H9 (cell line): ENCODE data around the gene UQCR11. TPM values are rescaled to one million over a fixed set of nuclear protein-coding genes. Genes with fewer than 3 reads are reported as not detected.

Source experiments
- DNase-seq: peaks from one replicate; pipeline ENCODE4 v3.0.0-alpha.2; 2017
- H2AFZ ChIP-seq: one replicate; pipeline ENCODE4 v1.6.1; 2013; ENCODE audit warnings: mild to moderate bottlenecking, low read length, control low read depth, moderate library complexity
- H2AK5ac ChIP-seq: 2 replicates; pipeline ENCODE4 v1.6.1; 2013; ENCODE audit warnings: low read length, control low read depth, mixed read lengths; ENCODE audit not compliant: insufficient read length
- H2BK120ac ChIP-seq: one replicate; pipeline ENCODE4 v1.6.1; 2013; ENCODE audit warnings: low read depth, mild to moderate bottlenecking, low read length, control low read depth, inconsistent platforms; ENCODE audit not compliant: poor library complexity, severe bottlenecking
- H2BK12ac ChIP-seq: 2 replicates; pipeline ENCODE4 v1.6.1; 2013; ENCODE audit warnings: low read length, control low read depth, mixed read lengths, low read depth; ENCODE audit not compliant: insufficient read length
- H2BK15ac ChIP-seq: 2 replicates; pipeline ENCODE4 v1.6.1; 2013; ENCODE audit warnings: low read depth, low read length, control low read depth
- H2BK20ac ChIP-seq: one replicate; pipeline ENCODE4 v1.6.1; 2013; ENCODE audit warnings: low read depth, mild to moderate bottlenecking, low read length, control low read depth, inconsistent platforms; ENCODE audit not compliant: poor library complexity, severe bottlenecking
- H2BK5ac ChIP-seq: 2 replicates; pipeline ENCODE4 v1.6.1; 2013; ENCODE audit warnings: low read length, control low read depth, mixed read lengths; ENCODE audit not compliant: insufficient read length
- H3K14ac ChIP-seq: 2 replicates; pipeline ENCODE4 v1.6.1; 2013; ENCODE audit warnings: low read length, control low read depth; ENCODE audit not compliant: insufficient read depth
- H3K18ac ChIP-seq: 2 replicates; pipeline ENCODE4 v1.6.1; 2013; ENCODE audit warnings: low read depth, mild to moderate bottlenecking, mixed read lengths, low read length, control low read depth; ENCODE audit not compliant: insufficient read length
- H3K23ac ChIP-seq: 2 replicates; pipeline ENCODE4 v1.6.1; 2013; ENCODE audit warnings: low read length, control low read depth, mixed read lengths, low read depth; ENCODE audit not compliant: insufficient read length
- H3K23me2 ChIP-seq: 2 replicates; pipeline ENCODE4 v1.6.1; 2013; ENCODE audit warnings: low read depth, mild to moderate bottlenecking, mixed read lengths, low read length, control low read depth; ENCODE audit not compliant: insufficient read length, poor library complexity, severe bottlenecking
- H3K27ac ChIP-seq: 2 replicates; pipeline ENCODE4 v1.5.1; 2013; ENCODE audit warnings: low read length, control low read depth, mixed read lengths, low read depth; ENCODE audit not compliant: insufficient read length
- H3K27me3 ChIP-seq: 2 replicates; pipeline ENCODE4 v1.6.1; 2013; ENCODE audit warnings: low read length, control low read depth, inconsistent platforms; ENCODE audit not compliant: insufficient read depth
- H3K4ac ChIP-seq: 2 replicates; pipeline ENCODE4 v1.6.1; 2013; ENCODE audit warnings: low read depth, mild to moderate bottlenecking, control low read depth, inconsistent platforms, low read length, moderate library complexity
- H3K4me1 ChIP-seq: 2 replicates; pipeline ENCODE4 v1.6.1; 2013; ENCODE audit warnings: low read length, control low read depth, inconsistent platforms; ENCODE audit not compliant: insufficient read depth
- H3K4me2 ChIP-seq: 2 replicates; pipeline ENCODE4 v1.6.1; 2013; ENCODE audit warnings: low read length, control low read depth, mixed read lengths; ENCODE audit not compliant: insufficient read length, insufficient read depth
- H3K56ac ChIP-seq: 2 replicates; pipeline ENCODE4 v1.6.1; 2013; ENCODE audit warnings: low read depth, mild to moderate bottlenecking, mixed read lengths, low read length, control low read depth; ENCODE audit not compliant: insufficient read length
- H3K79me1 ChIP-seq: 2 replicates; pipeline ENCODE4 v1.6.1; 2013; ENCODE audit warnings: low read depth, mild to moderate bottlenecking, moderate library complexity, low read length, control low read depth, inconsistent platforms; ENCODE audit not compliant: insufficient read depth, poor library complexity, severe bottlenecking
- H3K79me2 ChIP-seq: 2 replicates; pipeline ENCODE4 v1.6.1; 2013; ENCODE audit warnings: low read length, control low read depth, inconsistent platforms; ENCODE audit not compliant: insufficient read depth
- H3K9ac ChIP-seq: 2 replicates; pipeline ENCODE4 v1.6.1; 2013; ENCODE audit warnings: low read length, control low read depth, mixed read lengths; ENCODE audit not compliant: insufficient read length; ENCODE audit errors: extremely low read depth
- H3K9me3 ChIP-seq: one replicate; pipeline ENCODE4 v1.6.1; 2013; ENCODE audit warnings: low read depth, low read length, inconsistent platforms; ENCODE audit not compliant: control insufficient read depth
- H3T11ph ChIP-seq: one replicate; pipeline ENCODE4 v1.6.1; 2013; ENCODE audit warnings: mild to moderate bottlenecking, low read length, control low read depth, inconsistent platforms
- H4K20me1 ChIP-seq: one replicate; pipeline ENCODE4 v1.6.1; 2013; ENCODE audit not compliant: control insufficient read depth, insufficient read length, insufficient read depth
- H4K5ac ChIP-seq: 2 replicates; pipeline ENCODE4 v1.6.1; 2013; ENCODE audit warnings: low read depth, mild to moderate bottlenecking, mixed read lengths, low read length, control low read depth; ENCODE audit not compliant: insufficient read length
- H4K8ac ChIP-seq: replicated peaks from 2 replicates; pipeline ENCODE4 v1.6.1; 2013; ENCODE audit warnings: low read length, control low read depth, mixed read lengths, low read depth; ENCODE audit not compliant: insufficient read length
- H4K91ac ChIP-seq: 2 replicates; pipeline ENCODE4 v1.6.1; 2013; ENCODE audit warnings: low read depth, mild to moderate bottlenecking, moderate library complexity, mixed read lengths, low read length, control low read depth; ENCODE audit not compliant: insufficient read length
- H3K27ac Mint-ChIP-seq, 3 experiments: 2 replicates in 2 of 3; 3 replicates in 1 of 3; pipeline ENCODE4 v1.8.0; 2020 to 2021; ENCODE audit warnings: mixed read lengths in 3 of 3, mild to moderate bottlenecking in 1 of 3, moderate library complexity in 1 of 3
- H3K27me3 Mint-ChIP-seq: 2 replicates; pipeline ENCODE4 v1.8.0; 2021; ENCODE audit warnings: low read depth, mild to moderate bottlenecking, moderate library complexity, mixed read lengths
- H3K36me3 Mint-ChIP-seq, 3 experiments: 2 replicates in 2 of 3; 3 replicates in 1 of 3; pipeline ENCODE4 v1.8.0; 2020 to 2021; ENCODE audit warnings: low read depth in 3 of 3, mixed read lengths in 3 of 3; ENCODE audit not compliant: insufficient read depth in 1 of 3
- H3K4me1 Mint-ChIP-seq, 2 experiments: 2 replicates each; pipeline ENCODE4 v1.8.0; 2020; ENCODE audit warnings: mixed read lengths in 2 of 2
- H3K4me3 Mint-ChIP-seq, 2 experiments: 2 replicates in 1 of 2; 3 replicates in 1 of 2; pipeline ENCODE4 v1.8.0; 2020 to 2021; ENCODE audit warnings: mild to moderate bottlenecking in 2 of 2, mixed read lengths in 2 of 2, moderate library complexity in 1 of 2
- H3K9me3 Mint-ChIP-seq, 2 experiments: 2 replicates in 1 of 2; 3 replicates in 1 of 2; pipeline ENCODE4 v1.8.0; 2020; ENCODE audit warnings: mild to moderate bottlenecking in 2 of 2, mixed read lengths in 2 of 2, moderate library complexity in 1 of 2
- CTCF ChIP-seq: fragments of 200-600 bp; sonication (generic); conservative IDR thresholded peaks from 3 replicates; pipeline ENCODE4 v1.8.0; 2021; ENCODE audit warnings: antibody characterized with exemption, mild to moderate bottlenecking
- WGBS: extraction: QIAGEN DNeasy Blood & Tissue Kit; methylation state at CpG from one replicate; pipeline ENCODE4 v1.1.7; 2013; ENCODE audit warnings: missing lambda C conversion rate, low lambda C conversion rate, mixed read lengths; ENCODE audit not compliant: insufficient read length; ENCODE audit errors: extremely low coverage; 5-methylcytosine and 5-hydroxymethylcytosine counted together
- total RNA-seq: library from RNA; stranded (reverse); gene quantifications from 2 replicates; pipeline ENCODE4 v1.2.1, GENCODE V29; 2021

Gene UQCR11
- total RNA-seq, 1 experiment from 2014 or later = 174 TPM

GRCh38 chr19:1646659-1647453 is 41.6 kb upstream of the UQCR11 start:
- Histone ChIP-seq H2AFZ (no peak overlapping the region), H3K23ac (no peak overlapping the region), H3K23me2 (peaks cover 5% of the 10 kb centered on the region), H3K9me3 (no peaks in the 10 kb centered on the region), H3K56ac (no peak overlapping the region), H2BK120ac (no peak overlapping the region), H3K27me3 (no peaks in the 10 kb centered on the region), H2AK5ac (no peak overlapping the region), H3K27ac (no peak overlapping the region), H2BK12ac (no peak overlapping the region), H4K20me1 (no peaks in the 10 kb centered on the region), H3K4me2 (no peak overlapping the region), H3K79me2 (peaks cover 9% of the 10 kb centered on the region; the same call in 1 of the 2 replicates), H3T11ph (no peak overlapping the region), H2BK15ac (no peak overlapping the region), H4K8ac (no peak overlapping the region), H3K14ac (no peak overlapping the region), H3K18ac (no peak overlapping the region), H3K79me1 (peaks cover 9% of the 10 kb centered on the region), H2BK5ac (no peak overlapping the region), H3K9ac (no peak overlapping the region), H3K4me1 (no peaks in the 10 kb centered on the region), H2BK20ac (no peak overlapping the region), H3K4ac (no peak overlapping the region), H4K5ac (no peak overlapping the region), H4K91ac (no peak overlapping the region)
- no peak overlapping the region for H3K4me3 Mint-ChIP-seq
- H3K27me3 Mint-ChIP-seq = peaks cover 2% of the 10 kb centered on the region; the same call in 1 of the 2 replicates
- no peak for TF ChIP-seq CTCF
- peak overlapping the region in 2 of 3 experiments; percentile 18 to 70; a peak in 2 of 7 replicates for H3K27ac Mint-ChIP-seq
- no peak for DNase-seq
- peaks cover 40 to 78% (median 62%) of the 10 kb centered on the region in 3 experiments for H3K36me3 Mint-ChIP-seq
- no CpG with 5 or more reads among the region's 29 CpGs for WGBS
- H3K4me1 Mint-ChIP-seq = peaks cover 10 to 18% of the 10 kb centered on the region in 2 experiments
- H3K9me3 Mint-ChIP-seq = peaks cover 0 to 2% of the 10 kb centered on the region in 2 experiments; a peak in 3 of 5 replicates
